SU-DHL-6 (cell line): ENCODE data around the gene MUC6.

Source experiments
- H2AFZ ChIP-seq: fragments of 200-600 bp; sonication (generic); 2 replicates; pipeline ENCODE4 v1.6.1; 2014; ENCODE audit warnings: low read depth, mild to moderate bottlenecking, moderate library complexity, mixed read lengths, antibody characterized with exemption, low read length; ENCODE audit not compliant: severe bottlenecking
- H3F3A ChIP-seq: fragments of 200-600 bp; shearing (Covaris generic); 2 replicates; pipeline ENCODE4 v1.6.0; 2016; ENCODE audit warnings: antibody characterized with exemption, mild to moderate bottlenecking; ENCODE audit not compliant: insufficient read depth
- H3K27ac ChIP-seq: fragments of 200-600 bp; sonication (generic); 2 replicates; pipeline ENCODE4 v1.5.1; 2016; ENCODE audit warnings: low read depth, mild to moderate bottlenecking, low read length, moderate library complexity, mixed read lengths
- H3K27me3 ChIP-seq: fragments of 200-600 bp; sonication (generic), shearing (Covaris generic); 2 replicates; pipeline ENCODE4 v1.6.0; 2014; ENCODE audit warnings: mild to moderate bottlenecking, low read length
- H3K36me3 ChIP-seq: fragments of 200-600 bp; sonication (generic); 2 replicates; pipeline ENCODE4 v1.6.1; 2014; ENCODE audit warnings: mild to moderate bottlenecking, low read length, mixed read lengths
- H3K4me2 ChIP-seq: fragments of 300-600, 200-600 bp; shearing (Covaris generic), sonication (generic); 2 replicates; pipeline ENCODE4 v1.6.0; 2014; ENCODE audit warnings: low read length, low read depth, mild to moderate bottlenecking; ENCODE audit not compliant: poor library complexity, severe bottlenecking
- H3K4me3 ChIP-seq: fragments of 200-600 bp; sonication (generic); 2 replicates; pipeline ENCODE4 v1.5.1; 2014; ENCODE audit warnings: antibody characterized with exemption, low read length, mild to moderate bottlenecking, mixed read lengths; ENCODE audit not compliant: insufficient read depth, poor library complexity, severe bottlenecking
- H3K79me2 ChIP-seq: fragments of 200-600 bp; sonication (generic); 2 replicates; pipeline ENCODE4 v1.6.1; 2014; ENCODE audit warnings: mild to moderate bottlenecking, low read length, moderate library complexity; ENCODE audit not compliant: insufficient read depth
- H3K9ac ChIP-seq: fragments of 200-600 bp; sonication (generic); 2 replicates; pipeline ENCODE4 v1.7.0; 2014; ENCODE audit warnings: mild to moderate bottlenecking, low read length
- H3K9me2 ChIP-seq: fragments of 200-600 bp; sonication (generic); replicated peaks from 2 replicates; pipeline ENCODE4 v1.6.1; 2014; ENCODE audit warnings: low read length; ENCODE audit not compliant: insufficient read depth
- H3K9me3 ChIP-seq: fragments of 200-600 bp; sonication (generic); 2 replicates; pipeline ENCODE4 v1.6.1; 2014; ENCODE audit warnings: low read length, mixed read lengths; ENCODE audit not compliant: insufficient read depth
- H4K20me1 ChIP-seq: fragments of 200-600 bp; sonication (generic); 2 replicates; pipeline ENCODE4 v1.6.1; 2014; ENCODE audit warnings: low read depth, mild to moderate bottlenecking, antibody characterized with exemption, low read length, moderate library complexity, mixed read lengths
- EZH2phosphoT487 ChIP-seq: fragments of 200-600 bp; sonication (generic), shearing (Covaris generic); conservative IDR thresholded peaks from 2 replicates; pipeline ENCODE4 v1.6.1; 2018; ENCODE audit warnings: mild to moderate bottlenecking, antibody characterized with exemption, low read length, moderate library complexity, mixed read lengths
- TF ChIP-seq, protein P1 (sequence below): fragments of 200-600 bp; sonication (generic); IDR thresholded peaks from one replicate; pipeline ENCODE4 v1.5.1; 2017; ENCODE audit warnings: antibody characterized with exemption, mild to moderate bottlenecking, low read length, moderate library complexity; ENCODE audit not compliant: insufficient read depth, poor library complexity, severe bottlenecking

Gene MUC6

DNA sequence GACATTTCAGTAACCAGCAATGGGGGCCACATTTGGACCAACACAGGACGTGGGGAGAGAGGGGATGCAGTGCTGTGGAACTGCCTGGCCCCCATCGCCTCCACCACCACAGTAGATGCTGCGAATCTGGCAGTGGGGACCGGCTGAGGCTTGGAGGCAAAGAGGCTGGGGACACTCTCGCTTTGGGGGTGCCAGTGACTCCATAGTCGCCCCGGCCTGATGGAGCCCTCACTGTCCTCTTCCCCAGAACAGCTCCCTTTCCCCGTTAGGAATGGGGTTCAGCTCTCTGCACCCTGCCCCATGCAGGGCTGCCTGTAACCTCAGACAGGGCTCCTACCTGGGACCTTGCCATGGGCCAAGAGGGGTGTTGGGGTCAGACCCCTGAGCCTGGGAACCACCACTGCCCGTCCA, 36.3 kb upstream of the MUC6 start:
- H2AFZ ChIP-seq, result no peak overlapping the region
- H3K4me2 ChIP-seq, result no peak overlapping the region
- H3K9me3 ChIP-seq, result no peaks in the 10 kb centered on the region
- H3K9me2 ChIP-seq, result no peaks in the 10 kb centered on the region
- H4K20me1 ChIP-seq, result no peaks in the 10 kb centered on the region
- H3K79me2 ChIP-seq, result no peaks in the 10 kb centered on the region
- H3K9ac ChIP-seq, result no peak overlapping the region
- no peak overlapping the region for H3K27ac ChIP-seq
- no peaks in the 10 kb centered on the region for H3K36me3 ChIP-seq
- no peak overlapping the region for H3K4me3 ChIP-seq
- no peaks in the 10 kb centered on the region for H3K27me3 ChIP-seq
- no peaks in the 10 kb centered on the region for H3F3A ChIP-seq
- TF ChIP-seq, protein P1, sequence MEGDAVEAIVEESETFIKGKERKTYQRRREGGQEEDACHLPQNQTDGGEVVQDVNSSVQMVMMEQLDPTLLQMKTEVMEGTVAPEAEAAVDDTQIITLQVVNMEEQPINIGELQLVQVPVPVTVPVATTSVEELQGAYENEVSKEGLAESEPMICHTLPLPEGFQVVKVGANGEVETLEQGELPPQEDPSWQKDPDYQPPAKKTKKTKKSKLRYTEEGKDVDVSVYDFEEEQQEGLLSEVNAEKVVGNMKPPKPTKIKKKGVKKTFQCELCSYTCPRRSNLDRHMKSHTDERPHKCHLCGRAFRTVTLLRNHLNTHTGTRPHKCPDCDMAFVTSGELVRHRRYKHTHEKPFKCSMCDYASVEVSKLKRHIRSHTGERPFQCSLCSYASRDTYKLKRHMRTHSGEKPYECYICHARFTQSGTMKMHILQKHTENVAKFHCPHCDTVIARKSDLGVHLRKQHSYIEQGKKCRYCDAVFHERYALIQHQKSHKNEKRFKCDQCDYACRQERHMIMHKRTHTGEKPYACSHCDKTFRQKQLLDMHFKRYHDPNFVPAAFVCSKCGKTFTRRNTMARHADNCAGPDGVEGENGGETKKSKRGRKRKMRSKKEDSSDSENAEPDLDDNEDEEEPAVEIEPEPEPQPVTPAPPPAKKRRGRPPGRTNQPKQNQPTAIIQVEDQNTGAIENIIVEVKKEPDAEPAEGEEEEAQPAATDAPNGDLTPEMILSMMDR, result no peak
- TF ChIP-seq EZH2phosphoT487, result no peak

DNA sequence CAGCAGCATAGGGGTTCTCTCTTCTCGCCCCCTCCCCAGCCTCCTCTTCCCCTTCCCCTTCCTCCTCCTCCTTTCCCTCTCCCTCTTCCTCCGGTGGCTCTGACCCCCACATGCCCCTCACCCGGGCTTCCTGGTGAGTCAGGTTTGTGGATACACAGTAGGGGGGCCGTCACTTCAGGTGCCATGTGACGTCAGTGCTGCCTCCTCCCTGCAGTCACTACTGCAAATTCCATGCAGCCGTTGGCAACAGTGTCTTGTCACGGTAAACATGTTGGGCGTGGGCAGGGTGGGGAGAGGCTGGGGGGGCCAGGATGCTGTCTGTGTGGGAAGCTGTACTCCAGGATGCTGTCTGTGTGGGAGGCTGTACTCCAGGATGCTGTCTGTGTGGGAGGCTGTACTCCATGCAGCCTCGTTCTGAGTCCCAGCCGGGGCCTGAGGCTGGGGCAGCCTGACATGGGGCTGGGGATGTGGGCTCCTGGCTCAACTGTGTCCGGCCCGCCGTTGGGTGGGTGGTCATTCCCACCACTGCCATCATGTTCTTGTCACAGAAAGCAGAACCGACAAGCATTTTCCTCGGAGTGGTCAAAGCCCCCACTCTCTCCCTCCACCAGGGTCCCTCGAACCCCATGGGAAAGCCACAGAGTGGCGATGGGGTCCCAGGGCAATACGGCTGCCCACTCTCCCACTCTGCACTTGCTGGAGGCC, 35.8 kb upstream of the MUC6 start:
- no peaks in the 10 kb centered on the region for H3K27me3 ChIP-seq
- no peak overlapping the region for H3K9ac ChIP-seq
- no peak overlapping the region for H3K4me2 ChIP-seq
- no peaks in the 10 kb centered on the region for H3K9me2 ChIP-seq
- TF ChIP-seq, protein P1, result no peak
- TF ChIP-seq EZH2phosphoT487, result no peak
- no peaks in the 10 kb centered on the region for H3K36me3 ChIP-seq
- no peak overlapping the region for H3K4me3 ChIP-seq
- H4K20me1 ChIP-seq, result no peaks in the 10 kb centered on the region
- no peaks in the 10 kb centered on the region for H3F3A ChIP-seq
- no peaks in the 10 kb centered on the region for H3K79me2 ChIP-seq
- no peak overlapping the region for H3K27ac ChIP-seq
- no peak overlapping the region for H2AFZ ChIP-seq
- no peaks in the 10 kb centered on the region for H3K9me3 ChIP-seq

DNA sequence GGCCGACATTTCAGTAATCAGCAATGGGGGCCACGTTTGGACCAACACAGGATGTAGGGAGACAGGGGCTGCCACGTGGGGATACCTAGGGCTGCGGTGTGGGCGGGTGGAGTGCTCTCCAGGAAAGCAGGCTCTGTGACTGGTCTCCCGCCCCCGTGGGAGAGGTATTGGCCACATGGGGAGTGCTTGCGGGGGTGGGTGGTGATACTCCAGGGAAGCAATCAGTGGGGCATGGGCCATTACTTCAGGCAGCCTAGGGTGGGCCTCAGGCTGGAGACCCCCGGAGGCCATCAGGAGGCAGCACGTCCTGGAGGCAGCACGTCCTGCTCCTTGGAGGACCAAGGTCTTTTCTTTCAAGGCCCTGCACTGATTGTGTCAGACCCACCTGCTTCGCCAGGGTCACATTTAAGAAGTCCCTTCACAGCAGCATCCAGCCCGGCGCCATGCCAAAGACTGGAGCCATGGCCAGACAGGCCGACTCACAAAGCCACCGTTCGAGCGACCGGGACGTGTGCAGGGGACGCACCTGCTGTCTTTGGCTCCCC, 35.1 kb upstream of the MUC6 start:
- H4K20me1 ChIP-seq, result no peaks in the 10 kb centered on the region
- H3K27me3 ChIP-seq, result no peaks in the 10 kb centered on the region
- no peak overlapping the region for H2AFZ ChIP-seq
- H3K36me3 ChIP-seq, result no peaks in the 10 kb centered on the region
- no peaks in the 10 kb centered on the region for H3F3A ChIP-seq
- TF ChIP-seq, protein P1, result no peak
- TF ChIP-seq EZH2phosphoT487, result no peak
- H3K27ac ChIP-seq, result no peak overlapping the region
- no peak overlapping the region for H3K4me2 ChIP-seq
- no peaks in the 10 kb centered on the region for H3K9me3 ChIP-seq
- no peak overlapping the region for H3K9ac ChIP-seq
- no peaks in the 10 kb centered on the region for H3K79me2 ChIP-seq
- H3K4me3 ChIP-seq, result no peak overlapping the region
- H3K9me2 ChIP-seq, result no peaks in the 10 kb centered on the region
